HS-5 (cell line): ENCODE measurements around the gene IGSF9.

Experiments
- DNase-seq: peaks from one replicate; pipeline ENCODE4 v3.0.0-alpha.2; 2012; ENCODE audit warnings: low read depth

Gene IGSF9, protein sequence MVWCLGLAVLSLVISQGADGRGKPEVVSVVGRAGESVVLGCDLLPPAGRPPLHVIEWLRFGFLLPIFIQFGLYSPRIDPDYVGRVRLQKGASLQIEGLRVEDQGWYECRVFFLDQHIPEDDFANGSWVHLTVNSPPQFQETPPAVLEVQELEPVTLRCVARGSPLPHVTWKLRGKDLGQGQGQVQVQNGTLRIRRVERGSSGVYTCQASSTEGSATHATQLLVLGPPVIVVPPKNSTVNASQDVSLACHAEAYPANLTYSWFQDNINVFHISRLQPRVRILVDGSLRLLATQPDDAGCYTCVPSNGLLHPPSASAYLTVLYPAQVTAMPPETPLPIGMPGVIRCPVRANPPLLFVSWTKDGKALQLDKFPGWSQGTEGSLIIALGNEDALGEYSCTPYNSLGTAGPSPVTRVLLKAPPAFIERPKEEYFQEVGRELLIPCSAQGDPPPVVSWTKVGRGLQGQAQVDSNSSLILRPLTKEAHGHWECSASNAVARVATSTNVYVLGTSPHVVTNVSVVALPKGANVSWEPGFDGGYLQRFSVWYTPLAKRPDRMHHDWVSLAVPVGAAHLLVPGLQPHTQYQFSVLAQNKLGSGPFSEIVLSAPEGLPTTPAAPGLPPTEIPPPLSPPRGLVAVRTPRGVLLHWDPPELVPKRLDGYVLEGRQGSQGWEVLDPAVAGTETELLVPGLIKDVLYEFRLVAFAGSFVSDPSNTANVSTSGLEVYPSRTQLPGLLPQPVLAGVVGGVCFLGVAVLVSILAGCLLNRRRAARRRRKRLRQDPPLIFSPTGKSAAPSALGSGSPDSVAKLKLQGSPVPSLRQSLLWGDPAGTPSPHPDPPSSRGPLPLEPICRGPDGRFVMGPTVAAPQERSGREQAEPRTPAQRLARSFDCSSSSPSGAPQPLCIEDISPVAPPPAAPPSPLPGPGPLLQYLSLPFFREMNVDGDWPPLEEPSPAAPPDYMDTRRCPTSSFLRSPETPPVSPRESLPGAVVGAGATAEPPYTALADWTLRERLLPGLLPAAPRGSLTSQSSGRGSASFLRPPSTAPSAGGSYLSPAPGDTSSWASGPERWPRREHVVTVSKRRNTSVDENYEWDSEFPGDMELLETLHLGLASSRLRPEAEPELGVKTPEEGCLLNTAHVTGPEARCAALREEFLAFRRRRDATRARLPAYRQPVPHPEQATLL

DNA sequence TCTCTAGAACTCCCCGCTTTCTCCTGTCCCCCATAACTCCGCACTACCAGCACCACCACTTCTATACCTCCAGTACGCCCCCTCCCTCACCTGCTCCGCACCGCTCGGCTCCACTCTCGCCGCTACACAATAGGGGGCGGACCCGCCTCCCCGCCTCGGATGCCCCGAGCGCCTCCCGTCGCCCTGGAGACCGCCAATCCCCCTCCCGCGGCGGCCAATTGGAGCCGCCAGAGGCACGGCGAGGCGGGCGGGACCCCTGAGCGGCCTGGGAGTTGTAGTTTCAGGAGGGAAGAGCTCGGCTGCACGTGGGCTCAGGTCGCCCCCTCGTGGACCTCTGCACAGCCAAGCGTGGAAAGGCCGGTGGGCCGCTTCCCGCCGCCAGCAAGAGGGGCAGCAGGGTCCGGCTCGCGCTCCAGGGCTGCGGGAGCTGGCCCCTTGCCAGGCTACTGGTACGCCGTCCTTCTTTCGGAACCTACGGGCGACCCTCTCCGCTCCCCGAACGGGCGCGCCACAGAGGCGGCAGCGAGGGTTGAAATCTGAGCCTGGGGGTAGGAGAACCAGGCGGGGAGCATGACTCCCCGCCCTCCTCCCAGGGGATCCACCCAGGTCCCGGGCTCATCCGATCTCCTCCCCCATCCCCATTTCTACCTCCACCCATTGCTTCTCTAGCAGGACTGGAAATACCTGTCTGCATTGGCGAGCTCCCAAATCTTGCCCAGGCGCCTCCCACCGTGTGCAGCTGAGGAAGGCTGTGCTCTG is at the start of gene IGSF9:
Gene IGSF9 (minus strand): TSS at position 131 of the 759 bp plus-strand sequence. CDS start 2,159 bp downstream, outside the sequence.
- DNase-seq: no peak

DNA sequence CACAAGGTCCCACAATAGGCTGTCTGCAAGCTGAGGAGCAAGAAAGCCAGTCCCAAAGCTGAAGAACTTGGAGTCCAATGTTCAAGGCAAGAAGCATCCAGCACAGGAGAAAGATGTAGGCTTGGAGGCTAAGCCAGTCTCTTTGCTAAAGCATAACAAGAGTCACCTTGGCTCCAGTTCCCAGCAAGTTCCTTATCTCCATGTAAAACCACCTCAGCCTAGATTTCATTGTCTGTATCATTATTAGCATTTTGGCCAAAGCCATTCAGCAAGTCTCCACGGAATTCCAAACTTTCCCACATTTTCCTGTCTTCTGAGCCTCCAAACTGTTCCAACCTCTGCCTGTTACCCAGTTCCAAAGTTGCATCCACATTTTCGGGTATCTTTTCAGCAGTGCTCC is 49.5 kb upstream of the IGSF9 start:
- no peak for DNase-seq

DNA sequence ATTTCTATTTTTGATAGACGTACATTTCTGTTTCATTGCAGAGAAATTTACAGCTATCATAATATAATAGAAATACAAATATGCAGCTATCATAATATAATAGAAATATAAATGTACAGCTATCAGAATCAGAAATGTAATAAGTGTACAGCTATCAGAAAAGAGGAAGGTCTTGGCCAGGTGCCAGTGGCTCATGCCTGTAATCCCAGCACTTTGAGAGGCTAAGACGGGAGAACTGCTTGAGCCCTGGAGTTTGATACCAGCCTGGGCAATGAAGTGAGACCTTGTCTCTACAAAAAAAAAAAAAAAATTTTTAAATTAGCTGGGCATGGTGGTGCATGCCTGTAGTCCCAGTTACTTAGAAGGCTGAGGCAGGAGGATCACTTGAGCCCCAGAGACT is 48.5 kb upstream of the IGSF9 start:
- no peak for DNase-seq

DNA sequence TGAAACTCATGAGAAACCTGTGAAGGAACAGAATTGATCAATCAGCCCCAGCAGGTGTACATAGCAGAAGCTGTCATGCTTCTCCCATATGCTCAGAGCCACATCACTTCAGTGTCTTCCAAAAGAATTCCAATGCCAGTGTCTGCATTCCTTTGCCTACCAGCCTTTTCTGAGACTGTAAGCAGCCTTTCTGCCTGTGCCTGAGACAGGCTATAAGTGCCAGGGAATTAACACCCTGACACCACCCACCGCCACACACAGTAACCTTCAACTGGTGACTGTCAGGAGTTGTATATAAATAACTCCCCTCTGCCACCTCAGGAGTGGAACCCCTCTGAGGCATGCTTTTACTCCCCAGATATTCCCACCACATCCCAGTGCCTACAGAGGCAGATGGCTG is 46.7 kb upstream of the IGSF9 start:
- DNase-seq: no peak

DNA sequence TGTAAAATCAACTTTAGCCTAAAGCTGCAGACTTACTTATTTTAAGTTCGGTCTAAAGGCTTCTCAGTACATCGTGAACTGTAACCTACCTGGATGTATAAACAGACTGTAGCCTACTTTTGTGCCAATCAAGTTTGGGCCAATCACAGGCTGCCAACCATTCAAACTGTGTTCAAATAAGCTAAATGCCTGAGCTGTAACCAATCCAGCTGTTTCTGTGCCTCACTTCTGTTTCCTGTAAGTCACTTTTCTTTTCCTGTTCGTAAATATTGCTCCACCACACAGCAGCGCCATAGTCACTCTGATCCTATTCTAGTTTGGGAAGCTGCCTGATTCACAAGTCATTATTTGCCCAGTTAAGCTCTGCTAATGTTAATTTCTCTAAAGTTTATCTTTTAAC is 46.1 kb upstream of the IGSF9 start:
- no peak for DNase-seq

DNA sequence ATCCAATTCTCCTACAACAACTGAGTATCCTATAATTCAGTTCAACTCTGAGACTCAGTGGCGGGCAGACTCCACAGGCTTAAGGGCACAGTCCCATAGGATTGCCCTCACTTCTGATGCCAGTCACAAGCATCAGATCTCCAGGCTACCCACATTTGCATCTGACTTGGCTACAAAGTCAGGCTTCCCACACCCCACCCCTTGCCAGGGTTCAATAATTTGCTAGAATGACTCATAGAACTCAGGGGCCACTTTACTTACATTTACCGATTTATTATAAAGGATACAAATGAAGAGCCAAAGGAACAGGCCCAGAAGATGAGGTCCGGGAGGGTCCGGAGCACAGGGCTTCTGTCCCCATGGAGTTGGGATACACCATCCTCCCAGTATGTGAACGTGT is 44.6 kb upstream of the IGSF9 start:
- no peak for DNase-seq

DNA sequence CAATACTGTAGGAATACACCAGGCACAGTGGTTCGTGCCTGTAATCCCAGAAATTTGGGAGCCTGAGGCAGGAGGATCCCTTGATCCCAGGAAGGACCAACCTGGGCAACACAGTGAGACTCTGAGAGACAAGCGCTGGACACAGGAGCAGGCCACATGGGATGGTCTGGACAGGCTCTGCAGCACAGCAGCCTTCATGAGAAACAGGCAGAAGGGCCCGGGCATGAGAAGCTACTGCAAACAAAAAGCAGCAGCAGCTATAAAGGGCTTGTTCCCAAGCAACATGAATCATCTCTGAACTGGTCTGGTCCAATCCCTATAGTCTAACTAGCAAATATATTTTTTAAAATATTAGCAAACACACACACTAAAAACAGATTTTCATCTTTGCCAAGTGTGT is 44.2 kb upstream of the IGSF9 start:
- no peak for DNase-seq

DNA sequence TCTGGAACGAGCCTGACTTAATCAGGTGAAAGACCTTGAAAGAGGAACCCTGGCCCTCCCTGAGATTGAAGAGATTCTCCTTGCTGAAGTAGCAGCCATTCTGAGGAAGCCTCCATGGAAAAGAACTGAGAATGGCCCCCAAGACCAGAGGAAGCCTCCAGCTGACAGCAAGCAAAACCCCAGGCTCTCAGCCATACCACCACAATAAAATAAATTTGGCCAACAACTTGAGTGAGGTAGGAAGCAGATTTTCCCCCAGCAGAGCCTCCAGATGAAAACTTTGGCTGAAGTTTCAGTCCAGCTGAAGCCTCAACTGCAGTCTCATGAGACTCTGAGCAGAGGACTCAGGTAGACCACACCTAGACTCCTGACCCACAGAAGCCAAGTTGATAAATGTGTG is 42.6 kb upstream of the IGSF9 start:
- DNase-seq: no peak

DNA sequence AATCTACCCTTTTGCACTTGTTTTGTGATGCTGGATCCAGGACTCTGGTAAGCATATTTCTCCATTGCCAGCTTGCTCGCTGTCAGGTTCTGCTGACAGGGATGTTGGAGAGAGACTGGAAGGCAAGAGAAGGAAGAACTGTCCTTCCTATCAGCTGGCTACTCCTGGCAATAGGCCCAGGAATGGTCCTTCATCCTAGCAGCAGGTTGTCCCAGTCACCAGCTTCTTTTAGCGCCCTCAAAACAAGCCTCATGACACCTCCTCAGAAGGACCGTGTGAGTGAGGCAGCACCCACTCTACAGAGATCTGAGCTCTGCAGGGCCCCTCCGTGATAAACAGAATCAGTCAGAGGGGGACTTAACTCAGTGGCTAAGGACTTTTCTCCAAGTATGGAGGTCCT is 41.8 kb upstream of the IGSF9 start:
- DNase-seq: no peak

DNA sequence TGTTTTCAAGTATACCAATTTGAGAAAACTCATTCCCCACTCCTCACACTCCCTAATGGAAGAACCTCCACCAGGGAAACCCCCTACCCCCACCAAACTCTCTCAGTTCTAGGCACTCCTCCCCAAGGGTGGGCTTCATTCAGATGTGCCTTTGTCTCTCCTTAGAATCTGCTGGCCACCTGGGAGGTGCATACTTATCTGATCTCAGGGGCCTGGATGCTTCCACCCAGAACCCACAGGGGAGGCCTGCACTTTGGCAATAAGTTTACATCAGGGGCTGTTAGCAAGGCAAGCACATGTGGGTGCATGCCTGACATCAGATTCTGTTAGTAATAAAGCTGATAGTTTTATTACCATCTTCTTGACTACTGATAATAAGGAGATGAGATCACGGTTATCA is 41.1 kb upstream of the IGSF9 start:
- no peak for DNase-seq

DNA sequence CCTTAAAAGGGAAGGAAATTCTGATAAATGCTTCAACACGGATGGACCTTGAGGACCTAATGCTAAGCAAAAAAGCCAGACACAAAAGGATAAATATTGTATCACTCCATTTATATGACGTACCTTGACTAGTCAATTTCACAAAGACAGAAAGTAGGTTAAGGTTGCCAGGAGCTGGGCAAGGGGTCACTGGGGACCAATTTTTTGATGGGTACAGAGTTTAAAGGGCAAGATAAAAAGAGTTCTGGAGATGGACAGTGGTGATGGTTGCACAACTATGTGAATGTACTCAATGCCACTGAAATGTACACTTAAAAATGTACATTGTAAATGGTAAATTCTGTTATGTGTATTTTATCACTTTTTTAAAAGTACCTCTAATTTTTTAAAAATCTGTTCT is 40.7 kb upstream of the IGSF9 start:
- no peak for DNase-seq

DNA sequence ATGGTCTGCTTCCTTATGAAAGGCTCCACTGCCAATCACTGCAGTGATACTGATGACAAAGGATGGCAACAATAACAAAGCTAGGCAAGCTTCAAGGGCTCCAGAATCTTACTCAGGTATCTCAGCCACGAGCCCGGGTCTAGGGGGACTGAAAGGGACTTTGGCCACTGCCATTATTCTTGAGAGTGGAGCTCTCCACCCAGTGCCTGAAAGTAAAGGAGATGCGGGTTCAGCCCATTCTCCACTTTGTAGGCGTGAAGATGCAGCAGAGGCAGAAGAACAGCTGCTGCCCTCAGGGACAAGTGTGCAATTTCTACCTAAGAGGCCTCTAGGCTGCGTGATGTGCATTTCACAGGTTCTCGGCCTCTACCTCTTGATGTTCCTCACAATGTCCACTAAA is 40.1 kb upstream of the IGSF9 start:
- DNase-seq: no peak

DNA sequence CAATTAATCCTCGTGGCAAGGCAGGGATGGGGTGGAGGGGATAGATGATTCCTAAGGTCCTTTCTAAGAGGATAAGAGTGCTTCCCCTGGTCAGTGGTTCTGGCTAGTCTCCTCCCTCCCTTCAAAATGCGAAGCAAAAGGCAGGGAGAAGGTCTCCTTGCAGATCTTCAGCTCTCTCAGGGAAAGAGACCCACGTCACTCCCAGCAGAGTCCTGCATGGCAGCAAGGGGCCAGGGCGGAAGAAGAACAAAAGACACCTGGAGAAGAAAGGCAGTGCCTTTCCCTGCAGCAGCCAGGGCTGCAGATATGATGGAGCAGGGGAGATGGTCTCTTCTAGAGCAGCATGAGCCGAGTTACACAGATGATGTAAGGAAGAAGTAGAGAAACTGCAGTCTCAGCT is 38.3 kb upstream of the IGSF9 start:
- DNase-seq: no peak

DNA sequence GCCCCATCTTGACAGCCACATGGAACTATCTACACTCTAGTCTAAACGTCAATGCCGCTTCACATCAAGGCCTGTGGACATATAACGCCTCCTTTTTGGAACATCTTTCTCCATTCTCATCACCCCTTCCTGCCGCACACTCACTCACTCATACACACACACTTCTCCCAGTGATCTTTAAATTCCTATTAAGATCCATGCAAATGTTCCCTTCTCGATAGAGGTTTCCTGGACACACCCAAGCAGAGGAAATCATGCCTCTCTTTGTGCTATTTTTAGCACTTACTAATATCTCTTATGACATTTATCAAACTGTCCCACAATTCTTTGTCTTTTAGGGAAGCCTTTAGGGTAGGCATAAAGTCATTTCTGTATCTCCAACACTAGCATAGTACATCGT is 36.9 kb upstream of the IGSF9 start:
- DNase-seq: no peak

DNA sequence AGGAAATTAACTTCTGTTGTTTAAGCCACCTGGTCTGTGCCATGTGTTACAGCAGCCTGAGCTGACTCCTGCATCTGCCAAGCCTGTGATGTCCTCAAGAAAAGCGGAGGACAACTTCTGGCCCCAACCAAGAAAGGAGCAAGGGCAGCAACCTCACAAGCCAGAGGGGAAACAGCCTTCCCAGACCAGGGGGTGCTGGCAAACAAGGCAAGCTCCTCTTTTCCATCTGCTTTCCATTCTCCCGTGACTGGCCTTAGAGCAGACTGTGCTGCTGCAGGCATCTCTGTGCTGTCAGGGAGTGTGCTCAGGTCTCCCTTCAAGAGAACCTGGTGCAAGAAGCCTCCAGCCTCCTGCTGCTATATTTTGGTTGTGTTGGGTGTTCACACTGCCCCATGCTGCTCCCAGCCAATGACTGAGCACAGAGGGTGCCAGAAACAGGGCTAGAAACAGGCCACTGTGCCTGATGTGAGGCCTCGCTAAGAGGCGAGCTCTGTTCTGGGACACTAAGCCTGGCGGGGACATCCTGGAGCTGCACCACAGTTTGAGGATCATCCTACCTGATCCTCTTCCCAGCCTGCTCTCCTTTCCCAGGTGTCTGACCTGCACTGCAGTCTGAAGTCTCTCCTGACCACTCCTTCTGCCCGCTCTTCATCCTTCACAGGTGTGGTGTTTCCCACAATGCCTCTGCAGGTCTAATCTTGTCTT is 36.1 kb upstream of the IGSF9 start:
- no peak for DNase-seq

DNA sequence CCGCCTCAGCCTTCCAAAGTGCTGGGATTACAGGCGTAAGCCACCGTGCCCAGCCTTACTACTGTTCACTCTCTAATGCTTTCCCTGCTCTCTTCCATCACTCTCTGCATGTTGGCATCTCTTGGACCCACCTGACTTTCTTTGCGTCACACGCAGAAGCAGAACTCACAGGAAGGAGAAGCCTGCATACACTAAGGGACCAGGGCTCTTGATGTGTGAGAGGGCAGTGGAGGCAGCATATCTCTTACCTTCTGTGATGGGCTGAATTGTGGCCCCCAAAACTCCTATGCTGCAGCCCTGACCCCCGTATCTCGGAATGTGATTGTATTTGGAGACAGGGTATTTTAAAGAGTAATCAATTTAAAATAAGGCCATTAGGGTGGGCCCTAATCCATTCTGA is 35.4 kb upstream of the IGSF9 start:
- DNase-seq: no peak

DNA sequence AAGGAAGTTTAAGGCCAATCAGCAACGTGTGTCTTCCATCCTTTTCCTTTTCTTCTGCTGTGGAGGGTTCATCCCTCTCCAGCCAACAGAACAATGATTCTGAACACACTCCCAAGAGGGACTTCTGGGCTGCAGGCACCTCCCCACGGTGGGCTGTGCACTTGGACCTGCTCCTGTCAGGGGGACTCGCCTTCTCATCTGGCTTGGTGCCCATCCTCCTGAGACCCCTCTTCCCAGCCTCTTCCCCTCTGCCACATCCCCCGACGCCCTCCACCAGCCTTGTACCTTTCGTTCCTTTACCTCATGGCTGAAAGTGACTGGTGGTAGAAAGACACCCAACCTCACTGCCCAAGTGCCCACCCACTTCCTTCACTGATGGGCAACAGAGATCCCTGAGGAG is 34.7 kb upstream of the IGSF9 start:
- no peak for DNase-seq

DNA sequence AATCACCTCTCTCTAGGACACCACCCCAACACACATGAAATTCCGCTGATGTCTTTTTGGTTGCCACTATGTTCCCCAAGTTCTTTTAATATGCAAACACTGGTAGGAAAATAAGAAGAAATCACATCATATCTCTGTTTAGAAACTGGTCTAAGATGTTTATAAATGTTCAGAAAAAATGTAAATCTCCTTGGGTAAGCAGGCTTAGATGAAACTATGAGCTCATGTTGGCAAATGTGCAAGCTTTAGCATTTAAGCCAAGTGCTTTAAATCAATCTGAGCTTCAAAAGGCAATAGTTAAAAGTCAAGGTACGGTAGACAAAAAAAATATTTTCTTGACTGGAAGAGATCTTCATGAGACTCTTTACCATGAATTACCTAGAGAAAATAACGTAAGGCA is 33.8 kb upstream of the IGSF9 start:
- no peak for DNase-seq

DNA sequence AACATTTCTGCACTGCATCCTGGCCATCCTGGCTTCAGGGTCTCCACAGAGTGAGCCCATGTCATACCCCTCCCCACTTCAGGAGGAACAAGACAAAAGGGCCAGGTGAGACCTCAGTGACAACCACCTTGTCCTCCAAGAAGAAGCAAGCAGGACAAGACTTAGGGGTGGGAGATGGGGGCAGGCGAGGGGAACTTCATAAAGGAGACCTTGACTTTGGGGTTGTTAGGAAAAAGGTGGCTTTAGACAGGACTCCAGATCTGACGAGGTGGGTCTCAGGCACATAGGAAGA is 32.6 kb upstream of the IGSF9 start:
- DNase-seq: no peak

DNA sequence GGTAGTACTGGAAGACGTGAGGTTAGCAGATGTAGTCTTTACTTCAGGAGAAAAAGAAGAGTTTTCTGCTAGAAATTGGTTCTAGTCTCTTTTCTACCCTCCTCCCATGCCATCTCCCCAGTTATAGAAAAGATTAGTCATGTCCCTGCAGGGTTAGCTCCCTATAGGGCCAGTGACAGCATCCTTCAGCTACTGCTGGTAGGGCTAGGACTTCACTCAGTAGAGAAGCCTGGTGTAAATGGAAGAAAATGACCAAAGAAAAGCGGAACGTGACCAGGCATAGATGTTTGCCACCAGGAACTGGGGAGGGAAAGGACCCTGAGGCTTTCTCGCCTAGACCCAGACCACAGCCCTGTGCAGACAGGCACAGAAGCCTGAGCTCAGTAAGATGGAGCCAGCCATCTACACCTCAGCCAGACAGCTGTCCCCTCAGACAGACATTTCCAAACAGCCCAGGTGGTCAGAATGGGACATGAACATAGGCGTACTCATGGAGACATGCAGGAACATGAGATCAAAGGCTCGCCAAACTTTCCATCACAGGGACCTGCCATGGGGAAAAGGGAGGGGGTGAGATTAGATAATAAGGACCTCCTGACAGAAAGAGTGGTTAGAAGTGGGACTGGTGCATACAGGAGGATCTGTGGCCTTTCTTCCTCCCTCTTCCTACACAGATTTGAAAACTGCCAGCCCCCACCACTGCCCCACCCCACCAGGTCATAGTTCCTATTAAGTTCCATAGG is 32.1 kb upstream of the IGSF9 start:
- DNase-seq: no peak
